ENCODE data around the gene TMTC3. TPM values are rescaled to one million over a fixed set of nuclear protein-coding genes. Genes with fewer than 3 reads are reported as not detected.

Gene TMTC3
- total RNA-seq, 2 donors from 2014 or later = 14.6 to 16.8 TPM

- H3K9me3 ChIP-seq = no peaks in the 10 kb centered on the region
- no peaks in the 10 kb centered on the region for H3K4me1 ChIP-seq
- intact Hi-C loops (cut with DNase I) = no loop called here
- H3K27ac ChIP-seq = no peak overlapping the region
- TF ChIP-seq, protein P1, sequence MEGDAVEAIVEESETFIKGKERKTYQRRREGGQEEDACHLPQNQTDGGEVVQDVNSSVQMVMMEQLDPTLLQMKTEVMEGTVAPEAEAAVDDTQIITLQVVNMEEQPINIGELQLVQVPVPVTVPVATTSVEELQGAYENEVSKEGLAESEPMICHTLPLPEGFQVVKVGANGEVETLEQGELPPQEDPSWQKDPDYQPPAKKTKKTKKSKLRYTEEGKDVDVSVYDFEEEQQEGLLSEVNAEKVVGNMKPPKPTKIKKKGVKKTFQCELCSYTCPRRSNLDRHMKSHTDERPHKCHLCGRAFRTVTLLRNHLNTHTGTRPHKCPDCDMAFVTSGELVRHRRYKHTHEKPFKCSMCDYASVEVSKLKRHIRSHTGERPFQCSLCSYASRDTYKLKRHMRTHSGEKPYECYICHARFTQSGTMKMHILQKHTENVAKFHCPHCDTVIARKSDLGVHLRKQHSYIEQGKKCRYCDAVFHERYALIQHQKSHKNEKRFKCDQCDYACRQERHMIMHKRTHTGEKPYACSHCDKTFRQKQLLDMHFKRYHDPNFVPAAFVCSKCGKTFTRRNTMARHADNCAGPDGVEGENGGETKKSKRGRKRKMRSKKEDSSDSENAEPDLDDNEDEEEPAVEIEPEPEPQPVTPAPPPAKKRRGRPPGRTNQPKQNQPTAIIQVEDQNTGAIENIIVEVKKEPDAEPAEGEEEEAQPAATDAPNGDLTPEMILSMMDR (IDR thresholded peaks at IDR 0.05) = no peak
- no peak overlapping the region for H3K9ac ChIP-seq (ENCODE audit: low read depth in 2 of 2, low read length in 2 of 2)
- DNase-seq = no peak
- H3K27me3 ChIP-seq = no peaks in the 10 kb centered on the region
- H3K4me3 ChIP-seq = no peak overlapping the region
- H3K36me3 ChIP-seq = no peaks in the 10 kb centered on the region
Measured at GRCh38 chr12:88235183-88235833, 93.2 kb downstream of the TMTC3 start.

DNA sequence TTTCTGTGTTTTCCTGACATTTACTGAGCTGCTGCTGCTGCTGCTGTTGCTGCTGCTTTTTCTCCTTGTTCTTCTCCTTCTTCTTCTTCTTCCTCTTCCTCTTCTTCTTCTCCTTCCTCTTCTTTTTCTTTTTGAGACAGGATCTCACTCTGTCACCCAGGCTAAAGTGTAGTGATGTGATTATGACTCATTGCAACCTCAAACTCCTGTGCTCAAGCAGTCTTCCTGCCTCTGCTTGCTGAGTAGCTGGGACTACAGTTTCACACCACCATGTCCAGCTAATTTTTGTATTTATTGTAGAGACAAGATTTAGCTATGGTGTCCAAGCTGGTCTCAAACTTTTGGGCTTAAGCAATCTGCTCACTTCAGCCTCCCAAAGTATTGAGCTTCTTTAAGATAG, 95.8 kb downstream of the TMTC3 start:
- Histone ChIP-seq H3K36me3 (no peaks in the 10 kb centered on the region), H3K9me3 (no peaks in the 10 kb centered on the region), H3K27ac (no peak overlapping the region), H3K9ac (ENCODE audit: low read depth in 2 of 2, low read length in 2 of 2) (no peak overlapping the region), H3K27me3 (no peaks in the 10 kb centered on the region), H3K4me1 (no peaks in the 10 kb centered on the region), H3K4me3 (no peak overlapping the region)
- TF ChIP-seq, protein P1 (IDR thresholded peaks at IDR 0.05) = no peak
- intact Hi-C loops (cut with DNase I) = no loop called here
- no peak for DNase-seq

DNA sequence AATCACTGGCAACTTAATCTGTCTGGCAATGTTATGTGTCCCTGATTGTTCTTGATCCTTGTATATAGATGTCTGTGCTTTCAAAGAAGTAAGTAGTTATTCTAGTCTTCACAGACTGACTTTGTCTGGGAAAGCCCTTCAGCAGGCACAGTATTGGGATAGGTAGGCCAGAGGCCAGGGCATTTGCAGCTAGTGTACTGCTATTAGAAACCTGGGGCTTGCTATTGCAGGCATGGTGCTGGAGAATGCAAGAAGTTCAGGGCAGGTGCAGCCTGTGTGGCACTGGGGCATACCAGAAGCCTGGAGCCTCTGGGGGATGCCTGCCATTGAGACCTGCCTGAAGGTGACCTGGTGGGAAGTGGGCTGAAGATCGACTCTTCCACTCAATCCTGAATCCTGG, 96.3 kb downstream of the TMTC3 start:
- no peak overlapping the region for H3K27ac ChIP-seq
- TF ChIP-seq, protein P1 (IDR thresholded peaks at IDR 0.05) = no peak
- H3K27me3 ChIP-seq = no peaks in the 10 kb centered on the region
- no peak for DNase-seq
- no peaks in the 10 kb centered on the region for H3K36me3 ChIP-seq
- intact Hi-C loops (cut with DNase I) = no loop called here
- no peaks in the 10 kb centered on the region for H3K4me1 ChIP-seq
- H3K9me3 ChIP-seq = no peaks in the 10 kb centered on the region
- H3K4me3 ChIP-seq = no peak overlapping the region
- no peak overlapping the region for H3K9ac ChIP-seq (ENCODE audit: low read depth in 2 of 2, low read length in 2 of 2)

- H3K4me3 ChIP-seq = no peak overlapping the region
- no peaks in the 10 kb centered on the region for H3K9me3 ChIP-seq
- H3K36me3 ChIP-seq = no peaks in the 10 kb centered on the region
- intact Hi-C loops (cut with DNase I) = no loop called here
- TF ChIP-seq, protein P1 (IDR thresholded peaks at IDR 0.05) = no peak
- H3K9ac ChIP-seq (ENCODE audit: low read depth in 2 of 2, low read length in 2 of 2) = no peak overlapping the region
- no peak overlapping the region for H3K27ac ChIP-seq
- no peaks in the 10 kb centered on the region for H3K4me1 ChIP-seq
- no peaks in the 10 kb centered on the region for H3K27me3 ChIP-seq
- no peak for DNase-seq
Measured at GRCh38 chr12:88241862-88242570, 99.9 kb downstream of the TMTC3 start.

DNA sequence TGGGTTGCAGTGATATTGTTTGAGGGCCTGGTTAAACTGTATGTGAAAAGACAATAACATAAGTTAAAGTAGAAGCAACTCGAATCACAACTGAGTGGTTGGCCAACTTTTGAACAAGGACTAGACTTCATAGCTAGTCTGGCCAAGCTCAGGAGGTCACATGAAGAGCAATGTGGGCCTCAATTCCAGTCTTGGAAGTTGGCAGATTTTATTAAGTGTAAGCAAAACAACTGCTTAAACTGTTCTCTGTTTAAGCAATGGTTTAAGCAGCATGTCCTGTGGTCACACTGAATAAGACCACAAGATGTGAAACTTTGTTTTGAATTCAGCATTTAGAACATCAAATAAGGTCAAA, 100.4 kb downstream of the TMTC3 start:
- Histone ChIP-seq H3K9ac (ENCODE audit: low read depth in 2 of 2, low read length in 2 of 2) (no peak overlapping the region), H3K27me3 (no peaks in the 10 kb centered on the region), H3K9me3 (no peaks in the 10 kb centered on the region), H3K27ac (no peak overlapping the region), H3K36me3 (no peaks in the 10 kb centered on the region), H3K4me3 (no peak overlapping the region), H3K4me1 (no peaks in the 10 kb centered on the region)
- intact Hi-C loops (cut with DNase I) = no loop called here
- no peak for DNase-seq
- TF ChIP-seq, protein P1 (IDR thresholded peaks at IDR 0.05) = no peak

Measured in colonic mucosa (tissue), 4 donors.